Activated effector memory CD4-positive, alpha-beta T cell treated with anti-CD3 and anti-CD28 coated beads, Interleukin-2, amount 50 U/mL, for 16 hours (primary cell): ENCODE measurements around the gene ALDH1A2.

Experiments used
- DNase-seq: peaks from one replicate; pipeline ENCODE4 v3.0.0-alpha.2; 2020

The ALDH1A2 gene

DNA sequence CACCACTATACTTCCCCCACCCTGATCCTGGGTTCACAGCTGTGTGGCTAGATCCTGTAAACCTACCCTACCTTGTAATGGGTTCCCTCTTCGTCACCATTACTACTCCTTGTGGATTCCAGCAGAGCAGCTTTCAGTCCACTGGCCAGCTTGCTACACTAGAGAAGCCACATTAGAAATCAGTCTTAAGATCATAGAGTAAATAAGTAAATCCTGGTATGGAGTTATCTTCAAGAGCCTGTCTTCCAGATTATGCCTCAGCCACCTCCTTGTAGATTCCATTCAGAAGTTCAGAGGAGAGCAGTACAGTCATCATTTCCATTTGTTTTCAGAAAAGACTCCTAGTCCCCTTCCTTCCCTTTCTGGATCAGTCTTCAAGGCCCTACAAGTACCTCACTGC is 123.7 kb downstream of the ALDH1A2 start:
- no peak for DNase-seq

DNA sequence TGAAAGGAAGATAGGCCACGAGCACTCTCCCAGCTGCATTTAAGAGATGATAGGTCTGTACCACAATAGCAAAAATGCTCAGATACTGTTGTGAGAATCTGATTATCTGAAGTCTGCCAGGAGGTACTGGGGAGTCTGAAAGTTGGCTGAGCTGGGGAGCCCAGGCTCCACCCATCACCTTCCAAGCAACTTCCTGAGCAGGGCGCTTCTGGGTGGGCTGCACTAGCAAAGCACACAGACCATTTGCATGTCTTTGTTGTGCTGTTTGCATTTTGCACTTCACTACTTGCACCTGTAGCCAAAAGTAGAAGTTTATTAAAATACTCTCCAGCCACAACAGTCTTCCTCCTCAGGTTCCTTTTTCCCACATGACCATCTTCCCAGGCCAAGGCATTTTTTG is 133.2 kb downstream of the ALDH1A2 start:
- no peak for DNase-seq

DNA sequence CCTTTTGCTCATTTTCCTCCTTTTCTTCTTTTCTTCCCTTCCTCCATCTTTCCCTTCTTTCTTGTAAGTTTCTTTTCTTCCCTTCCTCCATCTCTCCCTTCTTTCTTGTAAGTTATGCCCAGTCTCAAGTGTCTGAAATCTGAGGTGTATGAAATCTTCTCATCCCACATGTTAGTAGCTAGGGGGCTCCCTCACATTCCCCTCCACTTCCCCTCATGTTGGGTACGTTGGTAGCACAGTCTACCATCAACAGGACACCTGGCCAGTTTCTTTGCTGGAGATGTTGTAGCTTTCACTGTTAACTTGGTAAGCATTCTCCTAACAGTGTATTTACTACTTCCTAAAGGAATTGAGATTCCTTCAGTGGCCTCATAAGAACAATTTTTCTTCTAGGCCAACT is 133.9 kb downstream of the ALDH1A2 start:
- no peak for DNase-seq

DNA sequence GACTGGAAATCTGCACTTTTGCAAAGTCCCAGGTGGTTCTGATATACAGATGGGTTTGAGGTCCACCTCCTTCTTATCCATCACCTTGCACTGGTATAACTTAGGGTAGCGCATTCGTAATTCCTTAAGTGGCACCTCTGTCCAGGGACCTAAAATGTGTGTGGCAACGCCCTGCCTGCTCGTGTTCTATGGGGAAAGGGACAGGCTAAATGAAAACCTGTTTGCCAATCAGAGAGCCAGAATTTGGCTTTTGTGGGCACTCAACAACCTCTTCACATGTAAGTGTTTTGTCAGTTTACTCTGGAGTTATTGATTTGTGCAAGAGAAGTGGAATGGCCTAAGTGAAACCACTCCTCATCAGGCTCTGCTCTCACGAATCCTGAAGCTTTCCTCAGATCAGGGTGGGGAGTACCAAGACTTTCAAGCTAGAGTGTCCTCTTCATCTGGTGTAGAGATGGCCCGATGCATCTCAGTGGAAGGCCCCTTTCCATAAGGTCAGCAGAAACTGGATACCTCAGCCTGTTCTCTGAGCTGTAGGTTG is 138.3 kb downstream of the ALDH1A2 start:
- no peak for DNase-seq

DNA sequence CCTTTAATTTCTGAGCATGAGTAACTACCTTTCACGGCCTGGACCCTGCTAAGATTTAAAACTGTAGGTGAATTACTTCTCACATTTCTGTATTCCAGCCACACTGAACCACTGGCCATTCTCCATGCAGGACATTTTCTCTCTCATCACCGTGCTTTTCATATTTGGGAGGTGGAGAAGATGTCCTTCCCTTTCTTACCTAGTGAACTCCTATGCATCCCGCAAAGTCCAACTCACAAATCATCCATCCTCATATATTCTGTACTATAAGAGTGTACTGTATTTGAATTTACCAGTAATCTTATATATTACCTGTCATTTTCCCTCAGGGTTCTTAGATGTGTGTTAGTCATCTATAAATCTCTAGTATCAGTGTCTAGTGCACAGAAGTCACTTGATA is 139.9 kb downstream of the ALDH1A2 start:
- DNase-seq = no peak

DNA sequence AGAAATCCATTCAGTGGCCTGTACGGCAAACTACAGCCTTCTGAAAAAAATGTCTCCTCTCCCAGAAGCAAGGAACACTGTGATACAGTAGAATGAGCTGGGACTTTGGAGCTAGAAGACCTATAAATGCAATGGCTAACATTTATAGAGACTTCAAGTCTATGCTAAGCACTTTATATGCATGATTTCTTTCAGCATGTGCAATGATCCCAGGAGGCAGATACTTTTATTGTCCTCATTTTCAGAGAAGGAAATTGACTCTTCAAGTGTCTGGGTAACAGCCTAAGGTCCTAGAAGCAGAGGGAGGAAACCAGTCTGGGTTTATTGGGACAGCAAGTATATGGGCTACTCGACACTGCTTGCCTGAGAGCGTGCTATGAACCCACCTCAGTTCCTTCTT is 140.9 kb downstream of the ALDH1A2 start:
- no peak for DNase-seq

DNA sequence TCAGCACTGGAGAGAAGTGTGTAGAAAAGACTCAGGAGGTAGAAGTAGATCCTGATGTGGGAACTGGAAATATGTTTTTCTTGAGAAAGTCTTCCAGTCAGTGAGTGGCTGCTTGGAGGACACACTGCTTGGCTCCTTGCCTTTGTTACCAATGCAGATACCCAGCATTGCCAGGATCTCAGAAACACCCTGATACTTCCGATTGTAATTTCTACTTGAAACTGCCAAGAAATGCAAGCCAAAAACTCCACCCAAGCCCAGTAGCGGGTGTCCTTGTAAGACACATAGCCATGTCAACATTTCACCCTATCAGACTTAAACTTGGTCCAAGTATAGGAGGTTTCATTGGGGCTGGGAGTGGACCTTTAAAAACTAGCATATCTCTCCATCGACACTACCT is 141.8 kb downstream of the ALDH1A2 start:
- DNase-seq = no peak

DNA sequence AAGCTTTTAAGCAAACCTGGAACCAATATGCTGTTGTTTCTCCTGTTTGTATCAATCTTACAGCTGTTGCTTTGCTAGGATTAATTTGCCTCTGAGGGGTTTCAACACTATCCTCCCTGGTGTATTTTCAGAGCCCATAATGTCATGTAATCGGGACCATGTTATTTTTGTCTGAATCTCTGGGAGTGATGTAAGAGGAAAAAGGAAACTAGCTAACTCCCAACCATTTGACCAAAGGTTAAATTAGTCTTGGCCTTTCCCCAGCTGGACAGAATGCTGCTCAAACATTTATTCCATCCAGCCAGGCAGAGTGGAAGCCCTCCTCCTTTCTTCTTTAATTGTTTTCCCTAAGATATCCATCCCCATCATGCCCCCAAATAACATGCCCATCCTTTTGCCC is 142.2 kb downstream of the ALDH1A2 start:
- no peak for DNase-seq

DNA sequence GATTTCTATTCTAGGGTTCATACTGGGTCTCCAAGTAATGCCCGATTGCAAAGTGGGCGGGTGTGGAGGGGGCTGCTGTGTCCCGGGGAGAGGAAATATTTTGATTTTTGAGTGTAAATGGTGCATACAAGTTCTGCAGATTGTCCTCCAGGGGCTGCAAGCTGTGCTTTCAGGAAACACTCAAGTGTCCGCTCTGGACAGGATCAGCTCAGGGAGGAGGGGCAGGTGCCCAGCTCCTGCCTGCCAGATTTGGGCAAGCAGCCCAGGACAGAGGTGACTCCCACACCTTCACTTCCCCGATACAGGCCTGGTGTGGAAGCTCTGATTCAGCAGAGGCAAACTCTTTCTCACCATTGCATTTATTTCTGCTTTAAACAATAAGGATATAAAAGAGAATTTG is 142.7 kb downstream of the ALDH1A2 start:
- no peak for DNase-seq

DNA sequence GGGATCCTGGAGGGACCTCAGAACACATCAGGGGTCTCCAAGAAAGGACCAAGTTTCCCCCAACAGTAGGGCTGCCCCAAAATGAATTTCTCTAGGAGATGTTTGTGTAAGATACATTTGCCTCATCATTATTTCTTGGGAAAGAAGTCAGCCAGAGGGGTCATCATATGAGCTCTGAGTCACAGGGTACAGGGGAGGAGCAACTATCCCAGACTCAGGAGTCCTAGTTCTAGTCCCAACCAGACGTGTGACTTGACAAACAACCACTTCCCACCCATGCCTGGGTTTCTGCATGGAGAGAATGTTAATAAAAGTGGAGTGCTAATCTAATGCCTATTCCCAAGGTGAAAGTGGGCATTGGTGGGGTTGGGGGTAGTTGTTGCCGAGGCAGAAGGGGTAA is 144.1 kb downstream of the ALDH1A2 start:
- no peak for DNase-seq

DNA sequence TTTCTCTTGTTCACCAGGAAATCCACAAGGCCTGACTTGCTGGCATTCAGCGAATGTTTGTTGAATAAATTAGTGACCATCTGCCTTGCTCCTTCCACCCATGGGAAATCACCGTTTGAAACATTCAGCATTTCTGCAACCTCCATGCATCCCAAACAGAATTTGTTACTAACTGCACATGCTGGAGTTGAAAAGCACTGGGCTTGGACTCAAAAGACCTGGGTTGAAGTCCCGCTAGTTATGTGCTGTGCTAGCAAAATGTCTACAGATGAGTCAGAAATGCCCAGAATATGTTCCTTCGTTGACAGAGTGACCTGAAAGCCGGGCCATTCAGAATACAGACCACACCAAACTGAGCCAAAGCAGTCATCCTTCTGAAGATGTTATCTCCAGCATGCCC is 144.6 kb downstream of the ALDH1A2 start:
- DNase-seq = no peak

DNA sequence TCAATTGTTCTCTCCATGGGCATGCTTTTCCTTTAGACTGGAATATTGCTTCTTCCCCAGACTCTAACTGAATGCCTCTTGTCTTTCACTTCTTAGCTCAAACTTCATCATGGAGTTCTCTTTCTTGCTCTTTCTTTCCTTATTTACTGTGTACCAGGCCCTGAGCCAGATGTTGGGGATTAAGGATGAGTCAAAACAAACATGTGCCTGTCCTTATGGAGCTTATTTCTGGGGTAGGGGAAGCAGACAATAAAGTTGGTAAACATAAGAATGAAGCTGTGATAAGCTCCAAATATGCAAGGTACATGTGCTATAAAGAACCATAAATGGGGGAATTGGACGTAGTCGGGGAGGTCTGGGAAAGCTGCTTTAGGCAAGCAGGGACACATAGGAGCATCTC is 145.8 kb downstream of the ALDH1A2 start:
- no peak for DNase-seq

DNA sequence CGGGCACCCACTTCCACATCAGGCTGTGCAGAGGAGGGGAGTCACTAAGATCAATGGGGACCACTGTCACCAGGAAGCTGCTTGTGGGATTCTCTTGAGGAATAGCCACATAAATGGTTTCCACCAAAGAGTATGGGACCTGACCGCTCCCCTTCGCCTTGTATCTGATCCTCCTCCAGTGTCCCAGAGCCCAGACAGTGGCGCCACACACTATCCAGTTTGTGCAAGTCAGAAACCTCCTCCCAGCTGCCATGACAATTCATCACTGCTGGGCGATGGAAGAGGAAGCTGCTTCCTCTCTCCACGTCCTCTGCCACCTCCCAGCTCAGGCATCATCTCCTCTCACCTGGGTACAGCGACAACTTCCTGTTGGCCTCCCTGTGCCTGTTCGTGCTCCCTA is 147.5 kb downstream of the ALDH1A2 start:
- no peak for DNase-seq

DNA sequence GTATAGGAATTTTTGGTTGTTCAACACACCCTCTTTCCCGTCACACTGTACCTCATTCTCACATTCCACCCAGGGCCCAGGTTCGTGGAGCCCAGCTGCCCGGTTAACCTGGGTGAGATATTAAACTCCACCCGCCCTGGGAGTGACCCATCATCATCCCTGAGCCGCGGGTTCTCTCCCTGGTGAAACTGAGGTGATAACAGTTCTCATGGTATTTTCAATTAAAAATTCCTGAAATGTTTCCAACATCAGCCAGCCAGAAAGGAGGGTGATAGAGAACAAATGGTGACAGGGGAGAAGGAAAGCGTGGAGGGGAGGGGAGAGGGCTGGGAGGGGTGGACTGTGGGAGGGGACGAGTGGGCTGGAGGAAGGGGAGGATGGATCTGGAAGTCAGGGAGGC is 148.8 kb downstream of the ALDH1A2 start:
- no peak for DNase-seq

DNA sequence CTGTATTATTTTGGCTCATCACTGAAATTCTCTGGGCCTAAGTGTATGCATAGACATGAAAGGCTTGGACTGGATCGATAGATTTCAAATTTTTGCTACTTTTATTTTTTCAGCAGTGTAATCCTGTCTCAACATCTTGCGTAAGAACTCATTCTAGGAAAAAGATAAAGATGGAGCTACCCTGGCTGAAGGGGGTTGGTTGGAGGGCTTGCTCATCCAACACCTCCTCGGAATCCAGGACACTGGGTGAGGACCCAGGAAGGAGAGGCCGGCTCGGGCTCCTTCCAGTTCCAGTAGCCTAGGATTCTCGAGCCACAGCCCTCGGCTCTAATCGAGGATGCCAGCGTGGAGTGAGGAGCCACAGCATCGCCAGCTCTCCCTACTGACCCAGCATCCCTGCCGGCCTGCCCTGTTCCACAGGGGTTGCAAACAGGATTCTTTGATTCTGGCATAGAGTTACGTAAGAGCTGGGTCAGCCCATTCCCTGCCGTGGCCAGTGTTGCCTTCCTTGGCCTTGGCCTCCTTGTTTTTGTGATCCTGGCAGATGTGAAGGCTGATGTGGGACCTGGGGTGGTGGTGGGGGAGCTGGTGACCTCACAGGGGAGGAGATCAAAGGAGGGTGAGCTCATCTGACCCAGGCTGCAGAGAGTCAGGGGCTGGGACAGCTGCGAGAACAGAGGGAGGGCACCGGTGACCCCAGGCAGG is 149.5 kb downstream of the ALDH1A2 start:
- no peak for DNase-seq

DNA sequence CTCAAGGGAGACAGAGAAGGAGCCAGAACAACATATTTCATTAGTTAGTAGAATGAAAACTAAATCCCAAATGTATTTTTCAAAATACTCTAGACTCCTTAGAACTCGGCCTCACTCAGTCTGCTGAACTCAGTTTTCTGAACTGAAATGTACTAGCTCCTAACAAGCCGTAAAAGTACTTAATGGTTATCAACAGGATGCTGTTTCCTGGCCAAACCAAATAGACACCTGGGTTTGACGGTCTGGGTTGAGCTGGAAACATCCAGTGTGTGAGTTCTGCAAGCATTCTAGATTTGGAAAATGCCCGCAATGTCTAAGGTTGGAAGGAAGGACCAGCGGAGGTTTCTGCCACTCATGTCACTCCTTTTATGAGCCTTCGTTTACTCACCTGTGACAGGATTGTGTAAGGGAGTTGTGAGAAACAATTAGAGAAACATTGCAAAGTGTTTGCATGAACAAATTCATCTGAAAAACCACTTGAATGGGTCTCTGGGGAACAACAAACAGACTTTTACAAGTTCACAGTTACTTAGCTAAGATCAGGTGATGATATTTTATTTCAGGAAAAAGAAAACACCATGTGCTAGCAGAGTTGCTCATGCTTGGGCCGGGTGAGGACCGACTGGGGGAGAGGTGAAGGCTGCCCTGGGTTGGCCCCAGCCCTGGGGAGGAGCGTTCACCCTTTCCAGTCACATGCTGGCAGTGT is 151.0 kb downstream of the ALDH1A2 start:
- DNase-seq = no peak

DNA sequence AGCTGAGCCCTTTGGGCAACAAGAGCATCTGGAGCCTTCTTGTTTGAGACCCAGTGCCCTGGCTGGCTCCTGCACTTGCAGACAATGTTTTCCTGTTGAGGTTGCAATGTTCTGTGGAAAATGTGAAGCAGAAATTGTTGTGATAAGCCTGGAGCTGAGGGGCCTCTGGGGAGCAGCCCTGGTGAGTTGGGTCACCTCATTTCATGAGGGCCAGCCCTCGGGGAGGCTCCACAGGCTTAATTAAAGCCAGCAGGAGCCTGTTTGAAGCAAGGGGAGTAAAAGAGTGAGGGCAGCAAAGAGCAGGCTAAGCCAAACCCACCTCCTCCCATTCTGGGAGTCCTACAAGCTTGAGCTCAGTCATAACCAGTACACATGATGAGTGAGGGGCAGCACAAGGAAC is 154.3 kb downstream of the ALDH1A2 start:
- DNase-seq = no peak

DNA sequence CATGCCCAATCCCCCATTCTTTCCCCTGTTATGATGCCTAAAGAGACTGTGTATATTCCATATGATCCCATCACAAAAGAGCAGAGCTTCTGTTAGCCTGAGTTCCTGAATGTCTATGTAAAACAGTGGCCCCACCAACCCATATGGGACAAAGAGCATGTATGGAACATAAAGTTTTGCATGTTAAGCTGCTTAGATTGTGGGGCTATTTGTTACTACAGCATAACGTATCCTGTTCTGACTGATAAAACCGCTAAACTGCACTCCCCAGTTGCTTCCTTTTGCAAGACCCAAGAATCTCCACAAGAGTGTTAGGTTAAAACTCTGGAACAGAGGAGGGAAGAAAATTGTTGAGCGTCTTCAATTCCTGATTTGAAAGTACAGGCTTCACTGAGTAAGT is 154.8 kb downstream of the ALDH1A2 start:
- DNase-seq = no peak

DNA sequence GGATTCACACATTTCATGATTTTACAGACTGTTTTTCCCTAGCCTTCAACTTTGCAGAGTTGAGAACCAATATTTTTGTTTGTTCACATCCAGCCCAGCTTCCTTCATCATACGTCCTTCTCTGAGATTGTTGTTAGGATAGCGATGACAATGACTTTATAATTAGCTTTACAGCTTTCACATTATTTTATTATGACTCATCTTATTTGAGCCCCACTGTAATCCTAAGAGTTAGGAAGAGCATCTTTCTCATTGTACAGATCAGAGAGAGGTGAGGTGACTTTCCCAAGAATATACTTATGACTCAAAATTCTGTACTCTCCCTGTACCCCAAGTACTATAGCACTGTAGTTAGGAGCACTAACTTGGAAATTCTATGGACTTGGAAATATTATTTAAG is 156.1 kb downstream of the ALDH1A2 start:
- DNase-seq = no peak

DNA sequence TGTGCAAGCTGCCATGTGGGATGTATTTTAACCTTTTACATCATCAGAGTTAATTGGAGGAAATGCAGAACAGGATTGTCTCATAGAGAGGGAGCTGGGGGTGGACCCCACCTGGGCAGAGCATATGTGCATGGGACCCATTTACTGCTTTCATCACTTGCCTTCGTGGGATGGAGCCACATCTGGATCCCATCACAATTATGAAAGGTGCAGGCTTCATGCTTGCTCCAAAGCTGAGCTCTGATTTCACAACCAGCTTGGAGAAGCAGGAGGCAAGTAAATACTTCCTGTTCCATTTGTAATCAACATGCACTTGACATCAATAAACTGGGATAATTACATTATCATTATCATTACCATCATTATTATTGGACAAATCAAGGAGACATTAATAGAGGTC is 161.9 kb downstream of the ALDH1A2 start:
- DNase-seq = no peak
